ENCODE measurements around the gene CEMIP.
"Not testable (repeated sequence)": the region's sequence is repeated elsewhere in the genome, so short reads cannot be mapped to it uniquely, and the experiment has no call there.

CEMIP gene

DNA sequence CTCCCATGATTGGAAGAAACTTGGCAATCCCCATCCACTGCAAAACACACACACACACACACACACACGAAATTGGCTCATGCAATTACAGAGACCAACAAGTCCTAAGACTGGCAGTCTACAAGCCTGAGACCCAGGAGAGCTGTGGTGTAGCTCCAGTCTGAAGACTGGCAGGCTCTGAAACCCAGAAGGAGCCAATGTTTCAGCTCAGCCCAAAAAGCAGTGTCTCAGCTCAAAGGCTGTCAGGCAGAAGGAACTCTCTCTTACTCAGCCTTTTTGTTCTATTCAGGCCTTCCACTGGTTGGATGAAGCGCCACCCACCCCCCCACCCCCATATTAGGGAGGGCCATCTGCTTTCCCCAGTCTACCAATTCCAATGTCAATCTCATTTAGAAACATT is 178.4 kb downstream of the CEMIP start:
- Histone ChIP-seq H3K4me3 (no peak overlapping the region), H3K27ac (peak overlapping the region in 7 of 21 experiments; percentile 6 to 67 (median 32))

GRCh38 chr15:80957976-80958375 is 178.8 kb downstream of the CEMIP start:
- no peak overlapping the region for H3K4me3 ChIP-seq
- H3K27ac ChIP-seq = peak overlapping the region in 5 of 21 experiments; percentile 6 to 67 (median 29)

- Histone ChIP-seq H3K4me3 (no peak overlapping the region), H3K27ac (no peak overlapping the region)
These were observed 179.8 kb downstream of the CEMIP start for GRCh38 chr15:80958818-80959495.

DNA sequence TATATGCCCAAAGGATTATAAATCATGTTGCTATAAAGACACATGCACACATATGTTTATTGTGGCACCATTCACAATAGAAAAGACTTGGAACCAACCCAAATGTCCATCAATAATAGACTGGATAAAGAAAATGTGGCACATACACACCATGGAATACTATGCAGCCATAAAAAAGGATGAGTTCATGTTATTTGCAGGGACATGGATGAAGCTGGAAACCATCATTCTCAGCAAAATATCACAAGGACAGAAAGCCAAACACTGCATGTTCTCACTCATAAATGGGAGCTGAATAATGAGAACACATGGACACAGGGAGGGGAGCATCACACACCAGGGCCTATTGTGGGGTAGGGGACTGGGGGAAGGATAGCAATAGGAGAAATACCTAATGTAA is 186.3 kb downstream of the CEMIP start:
- not testable (repeated sequence) for H3K27ac ChIP-seq, H3K4me3 ChIP-seq

DNA sequence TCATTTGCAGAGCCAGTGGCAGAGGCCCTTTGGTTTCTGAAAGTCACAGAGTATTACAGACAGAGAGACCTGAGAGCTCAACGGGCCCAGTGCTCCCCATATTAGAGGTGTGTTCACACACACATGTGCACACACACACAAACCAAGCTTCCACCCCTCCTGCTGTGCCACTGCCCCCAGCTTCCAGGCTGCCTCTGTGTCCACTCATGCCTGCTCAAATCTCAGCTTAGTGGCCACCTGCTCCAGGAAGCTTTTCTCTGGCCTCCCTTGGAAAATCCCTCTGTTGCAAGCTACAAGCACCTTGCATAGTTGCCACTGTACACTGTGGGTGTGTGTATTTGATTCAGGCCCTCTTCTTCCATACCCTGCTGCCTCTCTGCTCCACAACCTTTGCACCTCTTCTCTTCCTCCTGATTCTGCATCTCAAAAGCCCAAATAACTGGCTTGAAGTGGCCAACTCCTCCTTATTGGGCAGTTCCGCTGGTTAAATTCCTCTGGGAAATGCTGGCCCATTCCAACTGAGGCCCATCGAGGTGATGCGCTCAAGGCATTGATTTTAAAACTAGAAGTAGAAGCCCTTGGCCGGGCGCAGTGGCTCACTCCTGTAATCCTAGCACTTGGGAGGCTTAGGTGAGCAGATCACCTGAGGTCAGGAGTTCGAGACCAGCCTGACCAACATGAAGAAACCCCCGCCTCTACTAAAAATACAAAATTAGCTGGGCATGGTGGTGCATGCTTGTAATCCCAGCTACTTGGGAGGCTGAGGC is 187.4 kb downstream of the CEMIP start:
- Histone ChIP-seq H3K4me3 (no peak overlapping the region), H3K27ac (no peak overlapping the region)

GRCh38 chr15:80967451-80967850 is 188.3 kb downstream of the CEMIP start:
- Histone ChIP-seq H3K27ac (no peak overlapping the region), H3K4me3 (no peak overlapping the region)

- no peak overlapping the region for H3K27ac ChIP-seq
- H3K4me3 ChIP-seq = no peak overlapping the region
These were observed 188.9 kb downstream of the CEMIP start for GRCh38 chr15:80967991-80968510.

- Histone ChIP-seq H3K4me3 (no peak overlapping the region), H3K27ac (no peak overlapping the region)
These were observed 190.1 kb downstream of the CEMIP start for GRCh38 chr15:80969316-80969715.

GRCh38 chr15:80970018-80970657 is 191.0 kb downstream of the CEMIP start:
- H3K4me3 ChIP-seq = no peak overlapping the region
- no peak overlapping the region for H3K27ac ChIP-seq

DNA sequence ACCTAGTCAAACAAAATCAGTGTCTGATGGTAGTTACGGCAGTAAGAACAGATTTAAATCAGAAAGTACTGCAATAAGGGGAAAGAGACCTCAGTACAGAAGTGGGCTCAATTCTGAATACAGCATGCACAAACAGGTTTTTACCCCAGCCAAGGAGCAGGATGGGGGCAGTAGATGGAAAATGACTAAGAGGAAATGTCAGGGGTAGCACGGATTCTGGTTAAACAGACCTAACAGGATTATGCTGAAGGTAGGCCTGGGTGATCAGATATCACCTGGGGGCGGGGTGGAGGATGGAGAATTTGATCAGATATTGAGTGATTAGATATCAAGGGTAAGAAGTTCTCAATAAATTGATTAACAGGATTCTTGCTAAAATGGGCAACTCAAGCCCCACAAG is 191.5 kb downstream of the CEMIP start:
- H3K27ac ChIP-seq = no peak overlapping the region
- no peak overlapping the region for H3K4me3 ChIP-seq

DNA sequence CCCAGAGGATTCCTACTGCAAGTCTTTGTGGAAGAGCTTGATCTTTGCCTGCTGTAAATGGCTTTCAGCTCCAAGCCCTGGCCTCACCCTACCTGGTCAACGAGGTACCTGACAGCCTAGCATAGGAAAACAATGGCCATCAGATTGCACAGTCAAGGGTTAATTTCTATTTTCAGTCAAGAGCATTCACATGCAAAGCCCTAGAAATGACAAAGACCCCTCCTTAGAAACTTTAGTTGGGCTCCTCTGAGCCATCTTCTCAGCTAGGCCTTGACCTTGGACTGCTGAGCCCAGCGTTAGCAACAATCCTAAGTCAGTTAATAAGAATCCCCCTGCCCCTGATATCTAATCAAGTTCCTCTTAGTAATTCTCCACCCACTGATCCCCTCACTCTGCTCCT is 192.0 kb downstream of the CEMIP start:
- H3K27ac ChIP-seq = no peak overlapping the region
- no peak overlapping the region for H3K4me3 ChIP-seq

GRCh38 chr15:80972276-80972675 is 193.1 kb downstream of the CEMIP start:
- H3K27ac ChIP-seq = no peak overlapping the region
- no peak overlapping the region for H3K4me3 ChIP-seq

- Histone ChIP-seq H3K4me3 (no peak overlapping the region), H3K27ac (no peak overlapping the region)
These were observed 195.7 kb downstream of the CEMIP start for GRCh38 chr15:80974914-80975313.

DNA sequence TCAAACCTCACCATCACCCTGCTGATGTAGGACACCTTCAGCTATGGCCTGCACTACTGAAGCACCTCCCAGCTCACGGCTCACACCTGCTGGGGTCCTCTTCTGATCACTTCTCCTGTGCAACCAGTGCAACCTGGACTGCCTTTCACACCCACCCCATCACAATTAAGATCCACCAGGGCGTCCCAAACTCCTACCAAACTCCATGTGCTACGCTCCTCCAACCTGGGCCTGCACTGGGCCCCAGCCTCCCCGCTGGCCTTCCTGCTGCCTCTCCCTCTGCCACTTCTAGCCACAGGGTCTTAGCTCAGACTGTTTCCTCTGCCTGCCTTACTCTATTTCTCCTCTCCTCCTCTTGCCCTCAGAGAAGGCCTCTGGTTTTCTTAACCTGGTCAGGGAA is 197.7 kb downstream of the CEMIP start:
- peak overlapping the region in 1 of 21 experiments; percentile 47 for H3K27ac ChIP-seq
- no peak overlapping the region for H3K4me3 ChIP-seq

GRCh38 chr15:80977627-80978036 is 198.5 kb downstream of the CEMIP start:
- H3K4me3 ChIP-seq = no peak overlapping the region
- H3K27ac ChIP-seq = peak overlapping the region in 1 of 21 experiments; percentile 1

DNA sequence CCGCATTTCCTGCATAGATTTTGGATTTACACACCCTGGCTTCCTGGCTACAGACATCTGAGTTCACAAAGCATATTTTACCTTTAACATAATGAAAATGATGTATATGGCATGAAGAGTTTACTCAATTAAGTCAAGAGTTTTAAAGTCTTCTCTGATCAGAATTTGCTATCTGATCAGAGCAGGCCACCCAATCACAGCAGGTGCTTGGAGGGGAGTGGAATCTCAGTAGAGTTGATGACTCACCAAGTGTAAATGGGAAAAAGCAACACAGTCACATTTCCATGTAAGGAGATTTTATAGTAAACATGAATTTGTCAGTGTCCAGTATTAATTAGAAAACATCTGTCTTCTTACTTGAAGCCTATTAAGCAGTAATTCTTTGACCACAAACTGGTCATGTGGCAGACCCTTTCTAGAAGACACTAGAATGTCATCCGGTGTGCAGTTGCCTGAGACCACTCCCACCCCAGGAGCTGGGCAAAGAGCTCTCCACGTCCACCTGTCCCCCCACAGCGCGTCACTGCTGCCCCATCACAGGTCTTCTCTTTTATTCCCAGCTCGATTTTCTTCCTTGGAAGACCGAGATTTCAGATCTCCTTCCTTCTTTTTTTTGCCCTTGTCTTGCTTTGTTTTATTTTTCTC is 199.6 kb downstream of the CEMIP start:
- no peak overlapping the region for H3K27ac ChIP-seq
- no peak overlapping the region for H3K4me3 ChIP-seq

GRCh38 chr15:80979538-80980200 is 200.5 kb downstream of the CEMIP start:
- no peak overlapping the region for H3K27ac ChIP-seq
- no peak overlapping the region for H3K4me3 ChIP-seq

DNA sequence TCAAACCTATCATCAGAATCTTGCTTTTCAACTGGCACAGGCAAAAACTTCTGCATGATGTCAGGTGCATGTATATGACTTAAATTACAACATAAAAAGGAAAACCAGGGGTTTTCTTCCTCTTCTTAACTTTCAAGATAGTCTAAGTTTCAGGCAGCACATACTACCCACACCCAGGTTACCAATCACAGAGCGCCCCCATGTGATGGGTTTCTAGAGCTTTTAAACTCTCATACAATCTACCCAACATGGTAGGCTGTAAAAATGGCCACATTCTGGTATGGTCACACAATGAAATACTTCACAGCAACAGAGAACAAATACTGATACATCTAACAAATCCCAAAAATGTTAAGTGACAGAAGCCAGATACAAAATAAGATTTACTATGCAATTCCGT is 203.0 kb downstream of the CEMIP start:
- Histone ChIP-seq H3K4me3 (no peak overlapping the region), H3K27ac (no peak overlapping the region)

GRCh38 chr15:80982839-80983238 is 203.7 kb downstream of the CEMIP start:
- no peak overlapping the region for H3K4me3 ChIP-seq
- H3K27ac ChIP-seq = no peak overlapping the region

DNA sequence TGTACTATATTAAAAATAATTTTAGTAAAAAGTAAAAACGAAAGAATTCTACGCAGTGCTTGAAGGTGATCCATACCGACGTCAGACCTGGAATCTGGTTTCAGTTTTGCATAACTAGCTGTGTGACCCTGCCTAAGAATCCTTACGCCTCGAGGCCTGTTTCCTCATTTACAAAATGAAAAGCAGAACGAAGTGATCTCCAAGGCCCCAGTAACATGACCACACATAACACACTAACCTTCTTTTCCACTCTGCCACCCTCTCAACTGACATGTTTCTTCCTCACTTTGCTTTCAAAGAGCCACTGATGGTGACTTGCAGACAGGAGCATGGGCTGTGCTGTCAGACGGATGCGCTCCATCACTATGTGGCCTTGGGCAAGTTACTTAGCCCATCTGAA is 205.7 kb downstream of the CEMIP start:
- Histone ChIP-seq H3K27ac (peak overlapping the region in 11 of 21 experiments; percentile 3 to 77 (median 49)), H3K4me3 (no peak overlapping the region)

Data from skin epidermis (tissue), 12 donors.